Stimulated activated CD4-positive, alpha-beta T cell treated with anti-CD3 and anti-CD28 coated beads, Interleukin-15, amount 100 ng/mL, for 1 hour (primary cell): ENCODE data around the gene MICB.
"Not testable (repeated sequence)": the region's sequence is repeated elsewhere in the genome, so short reads cannot be mapped to it uniquely, and the experiment has no call there.

ENCODE experiments used
- DNase-seq, 2 donors: peaks; one replicate each; pipeline ENCODE4 v3.0.0-alpha.2; 2020; ENCODE audit warnings: low read depth in 1 of 2, low spot score in 1 of 2

Gene MICB

DNA sequence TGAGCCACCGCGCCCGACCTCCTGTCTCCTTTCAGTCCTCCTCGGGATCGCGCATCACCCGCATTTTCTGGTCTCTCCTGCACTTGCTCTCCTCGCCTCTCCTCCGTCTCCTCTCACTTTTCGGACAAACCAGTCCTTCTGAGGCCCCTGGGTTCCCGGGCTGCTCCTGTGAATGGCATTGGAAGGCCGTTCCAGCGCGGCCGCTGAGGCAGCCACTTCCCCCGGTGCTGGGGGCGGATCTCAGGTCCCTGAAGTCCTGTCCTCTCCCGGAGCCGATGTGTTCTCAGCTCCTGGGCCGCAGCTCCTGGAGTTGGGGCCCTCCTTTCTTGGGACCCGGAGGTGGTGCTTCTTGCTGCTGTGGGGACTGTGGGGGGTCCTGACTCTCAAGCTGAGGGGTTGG is 803 bp downstream of the MICB start:
- DNase-seq: no peak

DNA sequence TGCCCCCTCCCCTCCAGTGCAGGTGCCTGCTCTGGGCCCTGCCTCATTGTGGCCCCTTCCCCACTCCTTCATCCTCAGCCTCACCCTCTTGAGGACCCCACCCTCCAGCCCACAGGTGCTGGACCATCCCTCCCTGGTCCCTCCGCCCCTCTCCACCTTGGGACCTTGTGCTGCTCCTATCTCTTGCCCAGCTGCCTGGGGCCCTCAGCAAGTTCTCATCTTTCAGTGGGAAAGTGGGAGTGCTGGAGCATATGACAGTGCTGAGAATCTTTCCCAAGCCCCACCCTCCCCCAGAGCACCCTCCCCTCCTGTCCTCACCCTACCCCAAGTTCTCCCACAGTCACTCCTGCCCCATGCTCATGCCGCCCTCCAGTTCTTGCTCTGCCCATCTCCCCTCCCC is 1.7 kb downstream of the MICB start:
- DNase-seq: not testable (repeated sequence)

DNA sequence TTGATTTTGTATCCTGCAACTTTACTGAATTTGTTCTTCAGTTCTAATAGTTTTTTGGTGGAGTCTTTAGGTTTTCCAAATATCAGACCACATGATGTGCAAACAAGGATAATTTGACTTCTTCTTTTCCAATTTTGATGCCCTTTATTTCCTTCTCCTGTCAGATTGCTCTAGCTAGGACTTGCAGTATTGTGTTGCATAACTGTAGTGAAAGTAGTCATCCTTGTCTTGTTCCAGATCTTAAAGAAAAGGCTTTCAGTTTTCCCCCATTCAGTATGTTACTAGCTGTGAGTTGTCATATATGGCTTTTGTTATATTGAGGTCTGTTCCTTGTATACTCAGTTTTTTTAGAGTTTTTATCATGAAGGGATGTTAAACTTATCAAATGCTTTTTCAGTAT is 4.6 kb downstream of the MICB start:
- DNase-seq: no peak

DNA sequence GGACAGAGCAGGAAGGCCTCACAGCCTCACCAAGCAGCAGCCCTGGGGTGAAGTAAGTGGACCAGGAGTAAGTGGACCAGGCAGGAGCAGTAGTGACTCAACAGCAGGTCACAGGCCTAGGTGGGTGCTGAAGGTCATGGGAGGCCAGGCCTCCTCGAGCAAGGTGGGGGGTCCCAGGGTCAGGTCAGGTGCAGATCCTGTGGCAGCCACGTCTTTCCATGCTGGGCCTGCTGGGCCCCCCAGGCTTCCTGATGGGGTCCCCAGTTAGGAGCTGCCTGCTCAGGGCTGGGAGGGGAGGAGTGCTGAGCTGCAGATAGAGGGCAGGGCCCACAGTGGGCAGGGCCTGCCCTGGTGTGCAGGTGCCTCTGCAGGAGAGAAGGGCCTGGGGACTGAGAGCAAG is 11.1 kb downstream of the MICB start:
- not testable (repeated sequence) for DNase-seq

DNA sequence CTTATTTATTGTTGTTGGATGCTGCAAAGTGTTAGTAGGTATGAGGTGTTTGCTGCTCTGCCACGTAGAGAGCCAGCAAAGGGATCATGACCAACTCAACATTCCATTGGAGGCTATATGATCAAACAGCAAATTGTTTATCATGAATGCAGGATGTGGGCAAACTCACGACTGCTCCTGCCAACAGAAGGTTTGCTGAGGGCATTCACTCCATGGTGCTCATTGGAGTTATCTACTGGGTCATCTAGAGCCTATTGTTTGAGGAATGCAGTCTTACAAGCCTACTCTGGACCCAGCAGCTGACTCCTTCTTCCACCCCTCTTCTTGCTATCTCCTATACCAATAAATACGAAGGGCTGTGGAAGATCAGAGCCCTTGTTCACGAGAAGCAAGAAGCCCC is 12.1 kb downstream of the MICB start:
- DNase-seq: no peak

DNA sequence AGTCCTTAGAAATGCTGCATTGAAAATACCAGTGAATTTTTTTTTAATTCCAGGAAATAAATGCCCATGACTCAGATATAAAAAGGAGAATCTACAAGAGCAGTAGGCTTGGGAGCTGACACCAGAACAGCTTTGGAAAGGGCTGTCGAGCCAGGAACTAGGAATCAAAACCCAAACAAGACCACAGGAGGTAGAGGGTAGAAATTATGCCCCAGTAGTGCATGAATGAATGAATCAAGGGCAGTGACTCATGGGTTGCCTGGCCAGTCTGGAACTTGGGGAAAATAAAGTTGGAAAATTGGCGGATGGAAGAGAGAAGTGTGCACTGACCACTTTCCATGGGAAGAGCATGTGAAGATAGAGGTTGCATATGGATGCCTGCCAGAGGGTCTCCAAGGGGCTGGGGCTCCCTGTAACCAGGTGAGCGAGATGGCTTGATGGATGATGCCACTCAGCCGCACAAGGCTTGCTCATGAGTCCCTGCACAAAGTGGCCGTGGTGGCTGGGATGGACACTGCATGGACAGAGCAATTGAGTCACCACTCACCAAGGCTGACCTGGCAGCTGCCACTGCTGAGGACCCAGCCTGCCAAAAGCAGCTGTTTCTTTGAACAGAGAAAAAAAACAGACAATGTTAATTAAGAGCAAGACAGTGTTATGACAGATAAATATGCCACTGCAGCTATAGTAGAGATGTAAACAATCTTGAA is 15.7 kb downstream of the MICB start:
- DNase-seq: no peak

DNA sequence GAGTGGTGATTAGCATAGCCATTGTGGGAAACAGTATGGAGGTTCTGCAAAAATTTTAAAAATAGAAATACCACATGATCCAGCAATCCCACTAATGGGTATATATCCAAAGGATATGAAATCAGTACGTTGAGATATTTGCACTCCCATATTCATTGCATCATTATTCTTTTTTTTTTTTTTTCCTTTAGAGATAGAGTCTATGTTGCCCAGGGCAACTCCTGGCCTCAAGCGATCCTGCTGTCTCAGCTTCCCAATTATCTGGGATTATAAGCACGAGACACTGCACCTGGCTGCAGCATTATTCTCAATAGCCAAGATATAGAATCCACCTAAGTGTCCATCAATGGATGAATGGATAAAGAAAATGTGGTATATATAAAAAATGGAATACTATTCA is 23.9 kb downstream of the MICB start:
- DNase-seq: no peak

DNA sequence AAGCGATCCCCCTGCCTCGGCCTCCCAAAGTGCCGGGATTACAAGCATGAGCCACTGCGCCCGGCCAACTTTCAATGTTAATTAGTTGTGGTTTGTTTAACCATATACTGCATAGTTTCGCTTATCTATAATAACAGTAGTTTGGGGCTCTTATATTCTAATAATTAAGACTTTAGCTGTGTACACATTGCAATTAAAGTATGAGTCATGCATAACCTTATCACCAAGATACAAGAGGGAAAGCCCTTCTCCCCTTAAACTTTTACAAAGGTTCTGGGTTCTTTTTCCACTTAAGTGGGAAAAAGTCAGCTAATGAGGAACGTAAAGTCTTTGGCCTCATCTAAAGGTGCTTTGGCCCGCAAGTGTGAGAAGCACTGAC is 27.6 kb downstream of the MICB start:
- no peak for DNase-seq

DNA sequence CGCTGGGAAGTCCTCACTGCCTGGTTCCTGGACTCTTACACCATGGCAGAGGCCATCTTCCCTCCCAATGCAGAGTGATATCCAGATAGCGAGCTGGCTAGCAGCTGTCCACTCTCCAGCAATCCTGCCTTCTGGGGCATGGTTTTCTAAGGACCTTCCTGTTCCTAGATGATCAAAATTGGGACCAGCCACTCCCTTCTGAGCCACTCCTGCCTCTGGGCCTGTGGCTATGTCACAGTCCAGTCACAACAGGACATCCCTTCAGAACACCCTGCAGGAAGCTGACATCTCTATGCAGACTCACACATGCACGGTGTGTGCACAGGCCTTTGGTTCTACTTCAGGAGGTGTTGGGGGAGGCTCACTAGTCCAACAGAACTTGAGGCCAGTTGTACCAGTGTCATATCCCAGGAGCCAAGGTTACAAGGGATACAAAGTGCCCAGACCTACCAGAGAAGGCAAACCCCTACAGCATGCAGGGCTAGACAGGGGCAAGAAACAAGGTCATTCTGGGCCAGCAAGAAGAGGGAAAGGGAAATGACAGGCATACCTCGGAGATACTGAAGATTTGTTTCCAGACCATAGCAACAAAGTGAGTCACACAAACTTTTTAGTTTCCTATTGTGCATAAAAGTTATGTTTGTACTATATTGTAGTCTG is 28.1 kb downstream of the MICB start:
- DNase-seq: no peak

DNA sequence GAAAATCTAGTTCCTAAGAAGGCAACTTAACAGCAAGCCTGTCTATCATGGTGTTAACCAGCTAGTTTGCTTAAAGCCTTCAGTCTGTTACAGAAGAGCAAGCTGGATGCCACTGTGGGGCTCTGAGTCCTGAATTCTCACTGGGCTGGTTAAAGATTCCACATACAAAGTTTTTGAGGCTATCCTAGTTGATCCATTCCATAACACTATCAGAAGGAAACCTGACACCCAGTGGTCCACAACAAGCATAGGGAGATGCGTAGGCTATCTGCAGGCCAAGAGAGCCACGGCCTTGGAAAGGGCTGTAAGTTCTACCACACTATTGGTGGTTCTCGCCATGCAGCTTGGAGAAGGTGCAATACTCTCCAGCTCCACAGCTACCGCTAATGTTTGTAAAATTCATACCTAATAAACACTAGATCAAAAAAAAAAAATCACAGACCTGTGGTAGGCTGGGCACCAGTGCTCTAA is 30.4 kb downstream of the MICB start:
- DNase-seq: no peak

DNA sequence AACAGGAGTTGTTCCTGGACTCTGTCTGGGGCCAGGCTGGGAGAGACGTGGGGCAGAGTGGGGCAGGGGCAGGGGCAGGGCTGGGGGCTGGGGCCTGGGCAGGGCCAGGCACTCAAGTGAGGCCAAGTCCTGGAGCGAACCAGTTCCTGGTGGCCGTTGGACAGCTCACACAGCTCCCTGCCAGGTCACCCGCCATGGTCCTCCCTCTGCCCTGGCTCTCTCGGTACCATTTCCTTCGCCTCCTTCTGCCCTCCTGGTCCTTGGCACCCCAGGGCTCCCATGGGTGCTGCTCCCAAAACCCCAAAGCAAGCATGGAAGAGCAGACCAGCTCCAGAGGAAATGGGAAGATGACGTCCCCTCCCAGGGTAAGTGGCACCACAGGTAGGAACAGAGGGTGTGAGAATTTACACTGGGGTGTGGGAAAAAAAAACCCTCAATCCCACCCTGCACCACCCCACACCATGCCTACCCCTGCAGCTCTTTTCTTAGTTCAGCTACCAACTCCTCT is 30.9 kb downstream of the MICB start, which contains the start of gene MCCD1:
Gene MCCD1, plus strand, starts transcription at position 142 of the 508 bp plus-strand sequence. Its CDS starts 53 bp downstream, at position 195.
- DNase-seq: no peak

DNA sequence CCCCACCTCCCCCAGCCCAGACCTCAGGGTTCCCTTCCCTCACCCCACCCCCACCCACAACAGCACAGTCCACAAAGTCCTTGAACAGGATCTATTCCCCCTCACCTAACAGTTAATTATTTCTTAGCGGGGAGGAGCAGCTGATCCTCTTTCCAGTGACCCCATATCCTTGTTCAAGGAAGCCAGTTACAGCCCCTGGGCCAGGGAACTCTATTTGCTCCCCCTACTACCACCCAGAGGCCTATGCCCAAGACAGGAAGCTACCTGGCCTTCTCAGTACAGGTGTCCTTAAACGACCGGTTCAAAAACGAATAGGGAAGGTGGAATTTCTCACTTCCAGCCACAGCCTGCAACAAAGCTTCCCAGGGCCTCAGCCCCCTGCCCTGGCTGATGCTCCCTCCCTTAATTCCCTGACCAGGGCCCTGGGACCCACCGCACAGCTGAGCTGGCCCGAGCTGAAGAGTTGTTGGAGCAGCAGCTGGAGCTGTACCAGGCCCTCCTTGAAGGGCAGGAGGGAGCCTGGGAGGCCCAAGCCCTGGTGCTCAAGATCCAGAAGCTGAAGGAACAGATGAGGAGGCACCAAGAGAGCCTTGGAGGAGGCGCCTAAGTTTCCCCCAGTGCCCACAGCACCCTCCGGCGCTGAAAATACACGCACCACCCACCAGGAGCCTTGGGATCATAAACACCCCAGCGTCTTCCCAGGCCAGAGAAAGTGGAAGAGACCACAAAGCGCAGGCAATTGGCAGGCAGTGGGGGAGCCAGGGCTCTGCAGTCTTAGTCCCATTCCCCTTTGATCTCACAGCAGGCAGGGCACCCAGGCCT is 31.6 kb downstream of the MICB start:
- no peak for DNase-seq

DNA sequence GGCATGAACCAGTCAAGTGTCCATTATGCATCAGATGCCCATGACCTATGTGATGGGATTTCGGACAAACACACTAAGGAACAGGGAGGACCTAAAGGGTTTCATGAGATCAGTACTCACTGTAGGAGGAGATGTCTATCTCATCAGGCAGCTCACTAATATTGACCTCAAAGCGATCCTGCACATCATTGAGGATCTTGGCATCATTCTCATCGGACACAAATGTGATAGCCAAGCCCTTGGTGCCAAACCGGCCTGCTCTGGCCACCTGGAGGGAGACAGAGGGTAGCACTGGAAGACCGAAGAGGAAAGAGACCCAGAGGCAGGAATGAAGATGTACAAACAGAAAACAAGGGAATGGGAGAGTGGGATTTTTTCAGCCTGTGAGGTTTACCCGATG is 32.7 kb downstream of the MICB start:
- no peak for DNase-seq

DNA sequence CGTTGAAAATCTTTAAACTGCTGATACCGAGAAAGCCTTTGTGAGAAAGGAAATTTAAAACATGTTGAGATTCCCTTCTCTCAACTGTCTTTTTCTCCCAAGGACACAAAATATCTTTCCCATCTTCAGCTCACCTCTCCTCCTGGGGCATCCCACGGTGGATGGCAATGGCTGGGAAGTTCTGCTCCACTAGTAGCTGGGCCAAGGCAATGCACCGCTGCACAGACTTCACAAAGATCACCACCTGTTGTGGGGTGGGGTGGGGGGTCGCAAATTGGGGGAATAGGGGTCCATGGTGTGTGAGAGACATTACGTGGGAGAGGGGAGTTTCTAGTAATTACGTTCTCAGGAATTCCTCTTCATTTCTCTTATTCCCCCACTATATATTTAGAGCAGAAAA is 33.2 kb downstream of the MICB start:
- no peak for DNase-seq

DNA sequence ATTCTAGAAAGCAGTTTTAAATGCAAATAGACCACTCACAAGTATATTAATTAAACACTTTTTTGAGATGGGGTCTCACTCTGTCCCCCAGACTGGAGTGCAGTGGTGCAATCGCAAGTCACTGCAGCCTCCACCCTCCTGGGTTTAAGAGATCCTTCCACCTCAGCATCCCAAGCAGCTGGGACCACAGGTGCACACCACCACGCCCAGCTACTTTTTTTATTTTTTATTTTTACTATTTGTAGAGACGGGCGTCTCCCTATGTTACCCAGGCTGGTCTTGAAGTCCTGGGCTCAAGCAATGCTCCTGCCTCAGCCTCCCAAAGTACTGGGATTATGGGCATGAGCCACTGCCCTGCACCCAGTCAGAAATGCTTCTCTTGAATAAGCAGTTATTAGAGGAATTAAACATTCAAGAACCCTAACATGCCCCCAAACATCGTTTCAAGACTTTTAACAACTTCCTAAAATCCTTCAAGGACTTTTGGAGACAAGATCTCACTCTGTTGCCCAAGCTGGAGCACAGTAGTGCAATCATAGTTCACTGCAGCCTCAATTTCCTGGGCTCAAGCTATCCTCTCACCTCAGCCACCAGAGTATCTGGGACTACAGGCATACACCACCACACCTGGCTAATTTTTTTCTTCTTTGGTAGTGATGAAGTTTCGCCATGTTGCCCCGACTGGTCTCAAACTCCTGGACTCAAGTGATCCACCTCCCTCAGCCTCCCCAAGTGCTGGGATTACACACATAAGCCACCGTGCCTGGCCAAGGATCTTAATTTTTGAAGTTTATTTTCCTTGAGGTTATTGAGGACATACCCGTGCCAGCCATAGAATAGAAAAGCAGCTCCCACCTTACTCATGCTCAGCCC is 34.1 kb downstream of the MICB start:
- no peak for DNase-seq

DNA sequence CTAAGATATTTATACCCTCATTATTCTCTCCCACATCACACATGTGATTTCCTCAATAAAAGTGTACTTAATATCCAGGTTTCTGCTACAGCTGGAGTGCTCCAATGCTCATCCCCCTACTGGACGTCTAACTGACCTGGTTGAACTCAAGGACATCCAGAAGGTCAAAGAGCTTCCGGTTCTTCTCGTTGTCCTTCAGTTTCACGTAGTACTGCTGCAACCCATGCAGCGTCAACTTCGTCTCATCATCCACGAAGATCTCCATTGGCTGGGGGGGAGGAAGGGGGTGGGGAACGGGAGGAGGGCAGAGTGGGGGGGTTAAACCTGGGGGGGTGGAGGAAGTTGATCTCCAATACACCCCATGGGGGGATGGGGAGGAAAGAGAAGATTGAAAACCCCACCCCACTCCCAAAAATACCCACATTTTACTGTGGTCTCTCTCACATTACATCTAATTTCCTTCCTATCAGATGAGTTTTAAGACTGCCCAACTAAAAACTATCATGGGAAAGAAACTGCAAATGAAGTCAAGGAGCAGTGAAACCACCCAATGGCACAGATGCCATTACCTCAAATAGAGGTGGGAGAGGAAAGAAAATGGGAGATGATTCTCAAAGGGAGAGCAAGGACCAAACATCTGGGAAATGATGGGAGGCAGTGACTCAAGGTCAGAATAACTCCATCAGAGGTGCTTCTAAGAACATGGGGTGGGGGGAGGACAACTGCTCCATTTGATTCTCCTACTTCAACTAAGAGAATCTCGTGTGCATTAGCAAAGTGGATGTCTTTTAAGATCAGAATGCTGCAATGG is 34.9 kb downstream of the MICB start:
- no peak for DNase-seq

DNA sequence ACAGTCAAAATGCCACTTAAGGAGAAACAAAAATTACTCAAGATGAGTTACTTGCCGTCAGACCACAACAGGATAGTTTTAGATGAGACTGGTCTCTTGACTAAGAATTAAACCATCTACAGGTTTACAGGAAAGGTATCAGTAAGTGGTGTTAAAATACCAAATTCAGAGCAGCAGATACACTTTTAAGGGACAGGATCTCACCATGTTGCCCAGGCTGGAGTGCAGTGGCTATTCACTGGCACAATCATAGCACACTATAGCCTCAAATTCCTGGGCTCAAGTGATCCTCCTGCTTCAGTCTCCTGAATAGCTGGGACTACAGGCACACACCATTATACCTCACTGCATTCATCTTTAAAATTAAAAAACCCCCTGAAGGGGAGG is 35.5 kb downstream of the MICB start:
- DNase-seq: no peak

DNA sequence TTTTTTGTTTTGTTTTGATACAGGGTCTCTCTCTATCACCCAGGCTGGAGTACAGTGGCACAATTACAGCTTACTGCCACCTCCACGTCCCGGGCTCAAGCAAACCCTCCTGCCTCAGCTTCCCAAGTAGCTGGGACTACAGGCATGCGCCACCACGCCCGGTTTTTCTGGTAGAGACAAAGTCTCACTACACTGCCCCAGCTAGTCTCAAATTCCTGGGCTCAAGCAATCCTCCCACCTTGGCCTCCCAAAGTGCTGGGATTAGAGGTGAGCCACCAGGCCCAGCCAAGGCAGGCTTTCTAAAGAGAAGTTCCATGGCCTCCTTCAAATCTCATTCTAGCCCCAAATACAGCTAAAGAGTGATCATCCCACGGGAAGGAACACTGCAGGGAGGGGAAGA is 36.1 kb downstream of the MICB start:
- DNase-seq: no peak

DNA sequence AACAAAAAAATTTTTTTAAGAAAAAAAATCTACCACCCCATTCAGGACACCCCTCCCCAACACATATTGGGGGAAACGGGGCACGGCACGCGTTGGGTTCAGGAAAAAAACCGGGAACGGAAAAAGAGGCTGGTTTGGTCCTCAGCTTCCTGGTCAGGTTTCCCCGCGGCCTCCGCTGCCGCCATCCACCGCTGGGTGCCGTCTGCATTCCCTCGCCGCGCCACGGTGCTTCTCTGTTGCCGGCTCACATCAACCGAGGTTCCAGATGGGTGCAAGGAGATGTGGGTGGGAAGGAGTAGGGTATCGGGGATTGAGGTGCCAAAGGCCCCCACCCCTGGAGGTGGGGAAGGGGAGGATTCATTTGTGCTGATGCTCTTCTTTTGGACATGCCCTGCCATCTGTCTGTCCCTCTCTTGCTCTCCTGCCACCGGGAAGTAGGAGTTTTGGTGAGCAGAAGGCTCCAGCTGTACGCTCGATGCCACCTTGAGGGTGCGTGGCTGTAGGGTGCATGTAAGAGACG is 36.6 kb downstream of the MICB start:
- no peak for DNase-seq
